ENCODE data around the gene CCR4. TPM values are rescaled to one million over a fixed set of nuclear protein-coding genes. Genes with fewer than 3 reads are reported as not detected.
"Not testable (repeated sequence)": the region's sequence is repeated elsewhere in the genome, so short reads cannot be mapped to it uniquely, and the experiment has no call there.

CCR4 gene
- polyA plus RNA-seq, 1 donor from 2014 or later: not detected

DNA sequence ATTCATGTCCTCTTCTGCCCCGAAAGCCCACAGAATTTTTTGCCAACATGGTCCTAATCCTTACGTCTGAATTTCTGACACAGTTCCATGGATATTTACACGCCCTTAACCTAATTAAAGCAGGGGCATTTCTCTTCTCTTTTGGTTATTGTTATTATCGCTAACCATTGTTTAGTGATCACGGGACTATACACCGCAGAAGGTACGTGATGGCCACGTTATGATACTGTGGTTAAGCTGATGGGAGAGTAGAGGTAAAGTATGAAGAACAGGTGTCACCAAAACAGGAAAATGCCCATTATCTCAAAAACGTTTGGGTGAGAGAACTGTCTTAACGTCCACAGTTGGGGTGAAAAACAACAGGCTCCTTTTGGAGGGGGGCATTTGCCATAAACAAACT lies 26.4 kb downstream of the CCR4 start (continued):
- TF ChIP-seq EZH2 (IDR thresholded peaks at IDR 0.05; ENCODE audit: borderline replicate concordance, insufficient read depth, low read length, poor library complexity, severe bottlenecking): no peak

DNA sequence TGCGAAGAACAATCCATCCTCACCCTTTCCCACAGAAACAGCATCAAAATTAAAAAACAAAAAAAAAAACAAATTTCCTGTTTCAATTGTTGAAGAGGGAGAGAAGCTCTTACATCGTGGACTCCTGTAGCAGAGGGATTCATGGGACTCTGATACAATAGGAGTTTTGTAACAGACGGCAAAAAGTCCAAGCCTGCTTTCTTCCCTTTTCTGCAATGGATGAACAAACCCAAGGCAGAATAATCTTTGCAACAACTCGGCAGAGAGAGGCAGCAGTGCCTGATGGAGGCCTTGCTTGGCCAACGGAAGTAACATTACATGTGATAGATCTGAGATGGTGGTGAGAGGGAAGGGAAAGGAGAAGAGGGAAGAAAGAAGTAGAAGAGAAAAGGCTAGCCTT lies 26.9 kb downstream of the CCR4 start:
- no peaks in the 10 kb centered on the region for H3F3A ChIP-seq (ENCODE audit: insufficient read depth, low read length, poor library complexity, severe bottlenecking)
- H3K36me3 ChIP-seq (ENCODE audit: insufficient read depth, low read length): no peaks in the 10 kb centered on the region
- H3K4me3 ChIP-seq (ENCODE audit: low read length): no peak overlapping the region
- no peak overlapping the region for H3K4me2 ChIP-seq (ENCODE audit: low read length)
- no peak overlapping the region for H3K9ac ChIP-seq (ENCODE audit: low read length)
- no peaks in the 10 kb centered on the region for H3K9me2 ChIP-seq (ENCODE audit: insufficient read depth, low read length)
- H3K27ac ChIP-seq (ENCODE audit: low read length): no peak overlapping the region
- no peaks in the 10 kb centered on the region for H4K20me1 ChIP-seq (ENCODE audit: insufficient read depth)
- H2AFZ ChIP-seq (ENCODE audit: low read depth, low read length): no peak overlapping the region
- no peak for TF ChIP-seq POLR2AphosphoS5 (IDR thresholded peaks at IDR 0.05)
- TF ChIP-seq, protein P1, sequence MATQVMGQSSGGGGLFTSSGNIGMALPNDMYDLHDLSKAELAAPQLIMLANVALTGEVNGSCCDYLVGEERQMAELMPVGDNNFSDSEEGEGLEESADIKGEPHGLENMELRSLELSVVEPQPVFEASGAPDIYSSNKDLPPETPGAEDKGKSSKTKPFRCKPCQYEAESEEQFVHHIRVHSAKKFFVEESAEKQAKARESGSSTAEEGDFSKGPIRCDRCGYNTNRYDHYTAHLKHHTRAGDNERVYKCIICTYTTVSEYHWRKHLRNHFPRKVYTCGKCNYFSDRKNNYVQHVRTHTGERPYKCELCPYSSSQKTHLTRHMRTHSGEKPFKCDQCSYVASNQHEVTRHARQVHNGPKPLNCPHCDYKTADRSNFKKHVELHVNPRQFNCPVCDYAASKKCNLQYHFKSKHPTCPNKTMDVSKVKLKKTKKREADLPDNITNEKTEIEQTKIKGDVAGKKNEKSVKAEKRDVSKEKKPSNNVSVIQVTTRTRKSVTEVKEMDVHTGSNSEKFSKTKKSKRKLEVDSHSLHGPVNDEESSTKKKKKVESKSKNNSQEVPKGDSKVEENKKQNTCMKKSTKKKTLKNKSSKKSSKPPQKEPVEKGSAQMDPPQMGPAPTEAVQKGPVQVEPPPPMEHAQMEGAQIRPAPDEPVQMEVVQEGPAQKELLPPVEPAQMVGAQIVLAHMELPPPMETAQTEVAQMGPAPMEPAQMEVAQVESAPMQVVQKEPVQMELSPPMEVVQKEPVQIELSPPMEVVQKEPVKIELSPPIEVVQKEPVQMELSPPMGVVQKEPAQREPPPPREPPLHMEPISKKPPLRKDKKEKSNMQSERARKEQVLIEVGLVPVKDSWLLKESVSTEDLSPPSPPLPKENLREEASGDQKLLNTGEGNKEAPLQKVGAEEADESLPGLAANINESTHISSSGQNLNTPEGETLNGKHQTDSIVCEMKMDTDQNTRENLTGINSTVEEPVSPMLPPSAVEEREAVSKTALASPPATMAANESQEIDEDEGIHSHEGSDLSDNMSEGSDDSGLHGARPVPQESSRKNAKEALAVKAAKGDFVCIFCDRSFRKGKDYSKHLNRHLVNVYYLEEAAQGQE (IDR thresholded peaks at IDR 0.05; ENCODE audit: borderline replicate concordance): no peak
- no peak for TF ChIP-seq EP300 (conservative IDR thresholded peaks at IDR 0.05; ENCODE audit: poor library complexity, severe bottlenecking)
- TF ChIP-seq EZH2 (IDR thresholded peaks at IDR 0.05; ENCODE audit: borderline replicate concordance, insufficient read depth, low read length, poor library complexity, severe bottlenecking): no peak
- TF ChIP-seq SMC3 (conservative IDR thresholded peaks at IDR 0.05; ENCODE audit: poor library complexity): no peak
- no peak for TF ChIP-seq RAD21 (conservative IDR thresholded peaks at IDR 0.05)
- TF ChIP-seq MXI1 (conservative IDR thresholded peaks at IDR 0.05; ENCODE audit: poor library complexity, severe bottlenecking): no peak
- TF ChIP-seq TAF1 (IDR thresholded peaks at IDR 0.05; ENCODE audit: low read depth): no peak
- no peak for TF ChIP-seq CTCF (IDR thresholded peaks at IDR 0.05; ENCODE audit: poor library complexity, severe bottlenecking)
- H3K27me3 ChIP-seq (ENCODE audit: insufficient read depth, low read depth, low read length): no peaks in the 10 kb centered on the region
- no peaks in the 10 kb centered on the region for H3K79me2 ChIP-seq (replicated peaks; ENCODE audit: insufficient read depth, low read length)
- no peaks in the 10 kb centered on the region for H3K9me3 ChIP-seq (ENCODE audit: low read length)

- no peaks in the 10 kb centered on the region for H4K20me1 ChIP-seq (ENCODE audit: insufficient read depth)
- H3K27me3 ChIP-seq (ENCODE audit: insufficient read depth, low read depth, low read length): no peaks in the 10 kb centered on the region
- TF ChIP-seq SMC3 (conservative IDR thresholded peaks at IDR 0.05; ENCODE audit: poor library complexity) (no peak), EP300 (conservative IDR thresholded peaks at IDR 0.05; ENCODE audit: poor library complexity, severe bottlenecking) (no peak), EZH2 (IDR thresholded peaks at IDR 0.05; ENCODE audit: borderline replicate concordance, insufficient read depth, low read length, poor library complexity, severe bottlenecking) (no peak), RAD21 (conservative IDR thresholded peaks at IDR 0.05) (no peak)
- TF ChIP-seq, protein P1 (IDR thresholded peaks at IDR 0.05; ENCODE audit: borderline replicate concordance): no peak
- no peak overlapping the region for H3K4me2 ChIP-seq (ENCODE audit: low read length)
- no peak overlapping the region for H3K9ac ChIP-seq (ENCODE audit: low read length)
- H3K27ac ChIP-seq (ENCODE audit: low read length): no peak overlapping the region
- H3K9me3 ChIP-seq (ENCODE audit: low read length): no peaks in the 10 kb centered on the region
- no peaks in the 10 kb centered on the region for H3K36me3 ChIP-seq (ENCODE audit: insufficient read depth, low read length)
- H3F3A ChIP-seq (ENCODE audit: insufficient read depth, low read length, poor library complexity, severe bottlenecking): no peaks in the 10 kb centered on the region
- no peaks in the 10 kb centered on the region for H3K79me2 ChIP-seq (replicated peaks; ENCODE audit: insufficient read depth, low read length)
- no peak overlapping the region for H3K4me3 ChIP-seq (ENCODE audit: low read length)
- H2AFZ ChIP-seq (ENCODE audit: low read depth, low read length): no peak overlapping the region
- no peaks in the 10 kb centered on the region for H3K9me2 ChIP-seq (ENCODE audit: insufficient read depth, low read length)
Measured at GRCh38 chr3:32983124-32983523, 31.7 kb downstream of the CCR4 start.

DNA sequence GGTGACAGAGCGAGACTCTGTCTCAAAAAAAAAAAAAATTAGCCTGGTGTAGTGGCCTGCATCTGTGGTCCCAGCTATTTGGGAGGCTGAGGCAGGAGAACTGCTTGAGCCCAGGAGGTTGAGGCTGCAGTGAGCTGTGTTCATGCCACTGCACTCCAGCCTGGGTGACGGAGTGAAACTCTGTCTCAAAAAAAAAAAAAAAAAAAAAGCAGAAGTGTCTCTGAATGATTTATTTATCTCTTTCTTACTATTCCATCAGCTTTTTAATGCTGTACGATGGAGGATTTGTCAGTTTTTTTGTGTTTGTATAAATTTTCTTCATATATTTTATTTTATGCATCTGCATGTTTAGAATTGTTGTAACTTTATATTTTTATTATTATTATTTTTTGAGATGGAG lies 33.5 kb downstream of the CCR4 start:
- H4K20me1 ChIP-seq (ENCODE audit: insufficient read depth); H2AFZ ChIP-seq (ENCODE audit: low read depth, low read length); H3K9me2 ChIP-seq (ENCODE audit: insufficient read depth, low read length); H3K9ac ChIP-seq (ENCODE audit: low read length); H3K4me2 ChIP-seq (ENCODE audit: low read length); H3K36me3 ChIP-seq (ENCODE audit: insufficient read depth, low read length); H3F3A ChIP-seq (ENCODE audit: insufficient read depth, low read length, poor library complexity, severe bottlenecking); H3K27me3 ChIP-seq (ENCODE audit: insufficient read depth, low read depth, low read length); H3K27ac ChIP-seq (ENCODE audit: low read length); H3K9me3 ChIP-seq (ENCODE audit: low read length); H3K4me3 ChIP-seq (ENCODE audit: low read length); H3K79me2 ChIP-seq (replicated peaks; ENCODE audit: insufficient read depth, low read length): not testable (repeated sequence)
